ENCODE measurements around the gene SLC22A15.

SLC22A15 gene

DNA sequence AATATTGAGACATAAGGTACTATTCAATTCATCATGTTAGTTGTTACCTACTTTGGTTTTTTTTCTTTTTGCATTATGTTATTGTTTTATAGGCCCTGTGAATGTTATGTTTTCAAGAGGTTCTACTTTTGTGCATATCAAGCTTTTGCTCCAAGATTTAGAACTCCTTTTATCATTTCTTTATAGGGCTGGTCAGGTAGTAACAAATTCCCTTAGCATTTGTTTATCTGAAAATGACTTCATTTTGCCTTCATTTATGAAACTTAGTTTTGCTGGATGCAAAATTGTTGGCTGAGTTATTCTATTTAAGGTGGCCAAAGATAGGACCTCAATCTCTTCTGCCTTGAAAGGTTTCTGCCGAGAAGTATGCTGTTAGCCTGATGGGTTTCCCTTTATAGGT is 113.6 kb downstream of the SLC22A15 start:
- intact Hi-C loops (cut with DNase I): no loop called here
- DNase-seq: no peak

GRCh38 chr1:116091083-116091482 is 114.8 kb downstream of the SLC22A15 start:
- intact Hi-C loops (cut with DNase I): no loop called here

DNA sequence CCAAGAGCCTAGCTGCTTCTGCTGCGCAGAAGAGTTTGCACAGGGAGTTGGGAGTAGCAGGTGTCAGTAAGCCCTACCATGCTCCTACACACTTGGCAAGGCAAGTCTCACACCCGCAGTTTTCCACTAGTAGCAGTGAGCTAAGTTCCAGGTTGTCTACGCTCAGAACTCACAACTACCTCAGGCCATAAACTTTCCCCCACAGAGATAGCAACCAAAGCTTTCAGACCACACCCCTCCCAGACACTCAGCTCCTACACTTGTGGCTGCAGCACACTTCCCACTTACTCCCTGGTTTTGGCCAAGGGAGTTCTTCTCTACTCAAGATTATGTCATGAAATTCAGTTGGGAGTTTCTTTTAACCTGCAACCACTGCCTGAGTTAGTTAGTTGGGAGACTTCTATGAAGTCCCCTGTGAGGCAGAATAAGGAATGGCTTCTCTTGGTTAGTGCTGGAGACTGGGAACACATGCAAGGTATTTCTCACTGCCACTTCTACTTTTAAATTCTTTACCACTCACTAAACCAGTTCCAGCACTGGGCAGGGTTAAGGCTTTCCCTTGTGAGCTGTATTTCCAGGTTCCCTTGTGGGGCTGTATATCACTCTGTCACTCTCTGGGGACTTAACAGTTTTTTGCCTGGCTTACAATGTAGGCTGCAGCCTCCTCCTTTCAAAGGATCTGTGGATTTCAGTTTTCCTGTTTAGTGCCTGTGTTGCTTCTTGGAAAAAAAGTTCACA is 116.6 kb downstream of the SLC22A15 start:
- no peak for DNase-seq
- intact Hi-C loops (cut with DNase I): no loop called here

More at GRCh38 chr1:116091083-116091482, 114.8 kb downstream of the SLC22A15 start:
- no peak for DNase-seq

GRCh38 chr1:116095027-116095426 is 118.7 kb downstream of the SLC22A15 start:
- intact Hi-C loops (cut with DNase I): no loop called here
- no peak for DNase-seq

DNA sequence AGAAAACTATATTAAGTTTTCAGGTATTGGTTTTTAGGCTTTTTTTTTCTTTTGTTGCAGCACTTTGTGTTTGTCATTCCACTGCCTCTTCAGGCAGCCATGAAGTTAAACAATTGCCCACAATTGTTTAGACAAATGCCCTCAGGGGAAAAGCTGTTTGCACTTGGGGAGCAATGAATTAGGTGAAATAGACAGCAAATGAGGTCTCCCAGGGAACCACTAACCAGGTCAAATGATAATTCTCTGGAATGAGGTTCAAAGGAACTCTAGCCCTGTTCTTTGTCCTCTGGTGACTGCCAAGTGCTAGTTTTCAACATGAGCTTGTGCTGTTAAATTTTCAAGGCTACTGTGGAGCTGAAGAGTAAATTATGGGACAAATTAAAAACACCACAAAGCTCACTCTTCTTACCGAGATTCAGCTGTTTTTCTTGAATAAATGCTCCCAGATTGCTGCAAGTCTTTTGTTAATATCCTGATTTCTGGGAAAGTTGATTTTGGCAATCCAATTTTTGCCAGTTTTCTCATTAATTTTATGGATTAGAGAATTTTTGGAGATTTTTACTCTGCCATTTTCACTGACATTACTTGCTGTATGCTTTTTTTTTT is 119.8 kb downstream of the SLC22A15 start:
- intact Hi-C loops (cut with DNase I): no loop called here
- DNase-seq: no peak

DNA sequence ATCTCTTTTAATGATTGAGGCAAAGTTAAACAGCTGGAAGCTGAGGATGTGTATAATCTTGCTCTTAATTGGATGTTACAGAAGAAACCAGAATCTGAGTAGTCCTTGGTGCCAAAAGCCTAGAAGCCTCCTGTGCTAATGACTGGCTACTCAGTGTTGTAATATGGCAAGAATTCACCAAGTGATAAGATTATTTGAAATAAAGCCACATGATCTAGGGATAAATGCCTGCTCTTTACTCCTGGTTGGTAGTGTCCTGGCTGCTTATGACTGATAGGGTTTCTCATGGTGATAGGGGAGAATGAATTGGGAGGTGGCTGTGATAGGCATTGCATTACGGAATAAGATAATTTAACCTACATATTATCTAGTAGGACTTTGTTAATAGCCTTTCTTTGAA is 121.3 kb downstream of the SLC22A15 start:
- DNase-seq: no peak
- intact Hi-C loops (cut with DNase I): no loop called here

DNA sequence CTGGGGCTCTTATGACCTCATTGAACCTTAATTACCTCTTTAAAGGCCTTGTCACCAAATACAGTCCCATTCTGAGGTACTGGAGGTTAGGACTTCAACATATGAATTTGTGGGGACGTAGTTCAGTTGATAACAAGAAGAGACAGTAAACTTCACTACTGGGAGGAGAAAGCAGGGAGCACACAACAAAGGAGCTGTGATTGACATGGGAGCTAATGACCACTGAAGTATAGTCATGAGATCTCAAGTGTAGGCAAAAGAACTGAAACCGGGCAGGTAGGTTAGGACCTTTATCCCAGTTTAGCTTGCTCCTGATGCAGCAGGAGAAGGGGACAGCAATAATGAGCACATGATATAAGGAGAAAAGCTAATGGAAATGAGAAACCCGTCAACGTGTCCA is 123.1 kb downstream of the SLC22A15 start:
- DNase-seq: no peak
- intact Hi-C loops (cut with DNase I): no loop called here

GRCh38 chr1:116099919-116100318 is 123.6 kb downstream of the SLC22A15 start:
- intact Hi-C loops (cut with DNase I): no loop called here
- no peak for DNase-seq

GRCh38 chr1:116104667-116105066 is 128.4 kb downstream of the SLC22A15 start:
- intact Hi-C loops (cut with DNase I): no loop called here
- no peak for DNase-seq

DNA sequence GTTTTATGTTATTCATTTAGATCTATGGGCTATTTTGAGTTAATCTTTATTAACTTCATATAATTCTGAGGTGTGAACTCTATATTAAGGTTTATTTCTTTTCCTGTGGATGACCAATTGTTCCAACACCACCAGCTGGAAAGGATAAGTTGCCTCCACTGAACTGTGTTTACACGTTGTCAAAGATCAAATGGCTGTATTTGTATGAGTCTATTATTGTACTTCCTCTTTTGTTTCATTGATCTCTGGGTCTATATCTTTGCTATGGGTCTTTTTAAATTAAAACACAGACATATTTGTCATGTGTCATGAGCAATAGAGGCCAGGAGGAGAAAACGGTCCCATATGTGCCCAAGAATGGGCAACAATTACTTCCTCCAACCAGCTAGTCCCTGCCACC is 129.7 kb downstream of the SLC22A15 start:
- no peak for DNase-seq
- intact Hi-C loops (cut with DNase I): no loop called here

DNA sequence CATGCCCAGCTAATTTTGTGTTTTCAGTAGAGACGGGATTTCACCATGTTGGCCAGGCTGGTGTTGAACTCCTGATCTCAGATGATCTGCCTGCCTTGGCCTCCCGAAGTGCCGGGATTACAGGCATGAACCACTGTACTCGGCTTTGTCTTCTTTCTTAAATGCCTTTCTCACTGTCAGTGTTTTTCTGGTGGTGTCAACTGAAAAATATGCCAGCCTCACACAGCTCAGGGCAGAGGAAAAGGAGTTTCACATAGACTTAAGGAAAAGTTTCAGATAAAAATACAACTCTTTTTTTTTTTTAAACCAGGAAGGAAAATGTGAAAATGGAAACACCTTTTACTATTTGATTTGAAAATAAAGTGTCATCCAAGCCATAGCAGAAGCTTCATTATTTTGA is 130.3 kb downstream of the SLC22A15 start:
- DNase-seq: no peak
- intact Hi-C loops (cut with DNase I): no loop called here

DNA sequence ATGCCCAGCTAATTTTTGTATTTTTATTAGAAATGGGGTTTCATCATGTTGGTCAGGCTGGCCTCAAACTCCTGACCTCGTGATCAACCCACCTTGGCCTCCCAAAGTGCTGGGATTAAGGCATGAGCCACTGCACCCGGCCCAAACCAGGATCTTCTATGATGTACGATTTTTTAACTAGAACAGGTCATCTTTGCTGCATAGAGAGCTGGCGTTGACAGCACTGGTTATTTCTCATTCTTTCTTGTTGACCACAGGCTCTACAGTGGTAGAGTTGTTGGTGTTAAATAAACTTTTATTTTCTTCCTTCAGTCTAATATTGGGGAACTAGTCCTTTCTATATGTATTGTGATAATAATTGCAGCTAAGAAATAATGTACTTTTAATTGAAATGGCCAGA is 131.1 kb downstream of the SLC22A15 start:
- DNase-seq: no peak
- intact Hi-C loops (cut with DNase I): no loop called here

DNA sequence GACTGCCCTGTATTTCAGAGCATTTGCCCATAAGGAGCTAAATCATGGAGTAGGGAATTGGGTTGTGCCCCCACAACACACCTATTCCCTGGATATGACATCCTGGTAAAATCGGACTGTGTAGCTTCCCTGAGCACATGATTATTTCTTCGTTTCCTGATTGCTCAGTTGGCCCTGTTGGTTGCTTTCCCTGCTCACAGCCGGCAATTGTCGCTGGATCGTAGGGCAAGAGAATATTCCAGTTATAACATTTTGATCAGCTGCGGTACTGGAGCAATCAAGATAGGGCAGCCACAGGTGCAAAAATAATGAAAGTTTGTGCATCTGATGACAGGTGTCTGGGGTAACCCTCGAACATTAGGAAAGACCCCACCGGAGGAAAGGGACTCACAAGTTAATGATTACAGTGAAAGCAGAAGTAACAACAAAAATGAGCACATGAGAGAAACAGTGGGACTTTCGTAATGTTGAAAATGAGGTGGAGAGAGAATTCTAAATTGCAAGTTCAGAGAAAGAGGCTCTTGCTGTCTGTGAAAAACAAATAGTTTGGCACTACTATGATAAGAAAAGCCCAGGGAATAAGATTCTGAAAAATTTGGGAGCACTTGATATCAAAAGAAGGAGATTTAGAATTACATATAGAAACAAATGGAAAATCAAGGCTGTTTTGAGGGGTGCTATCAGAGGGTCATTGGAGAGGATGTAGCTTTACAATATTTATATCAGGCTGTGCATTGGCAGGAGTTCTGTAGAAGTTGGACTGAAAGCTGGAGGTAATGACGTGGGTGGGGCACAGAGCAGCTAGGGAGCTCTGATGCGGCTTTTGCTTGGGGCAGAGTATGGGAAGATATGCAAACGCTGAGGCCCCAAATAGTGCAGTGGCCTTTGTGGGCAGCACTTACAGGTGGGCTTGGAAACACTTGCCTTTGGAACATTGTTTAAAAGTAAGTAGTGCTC is 134.5 kb downstream of the SLC22A15 start, which contains the start of gene MAB21L3:
MAB21L3 (plus strand) TSS at position 833 of the 957 bp plus-strand sequence. CDS start 1,217 bp downstream, outside the sequence.
- peak in 3 of 42 donors; percentile 2 to 15 (median 8) for DNase-seq
- intact Hi-C loops (cut with DNase I): no loop called here

GRCh38 chr1:116111524-116112021 is 135.3 kb downstream of the SLC22A15 start:
- intact Hi-C loops (cut with DNase I): no loop called here
- DNase-seq: no peak

DNA sequence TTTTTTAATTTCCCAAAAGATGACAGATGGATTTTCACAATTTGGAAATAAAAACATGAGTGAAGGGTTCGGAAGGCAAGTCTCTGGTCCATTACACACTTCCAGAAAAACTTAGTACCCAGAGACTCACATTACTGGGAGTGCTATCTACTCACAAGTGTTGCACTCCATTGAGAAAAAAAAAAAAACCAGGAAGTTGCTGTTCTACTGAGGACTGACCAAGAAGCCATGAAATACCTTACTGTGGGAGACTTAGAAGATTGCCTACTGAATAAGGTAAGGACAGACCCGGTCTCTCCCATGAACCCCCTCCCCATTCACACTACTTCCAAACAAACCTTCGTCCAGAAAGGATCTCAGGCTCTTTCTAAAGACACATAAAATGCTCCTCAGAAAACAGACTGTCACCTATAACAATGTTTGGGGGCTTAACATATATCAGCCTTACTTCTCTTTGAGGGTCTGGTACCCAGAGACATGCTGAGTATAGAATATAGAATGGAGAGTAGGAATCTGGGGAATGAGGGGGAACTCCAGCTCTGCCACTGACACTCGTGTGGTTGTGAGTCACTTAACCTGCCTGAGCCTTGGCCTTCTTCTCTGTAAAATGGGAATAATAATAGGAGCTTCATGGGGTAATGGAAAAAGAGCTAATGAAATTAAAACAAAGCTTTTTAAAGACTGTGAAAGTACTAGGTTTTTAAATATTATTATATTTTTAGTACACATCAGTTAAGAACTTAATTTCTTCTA is 136.3 kb downstream of the SLC22A15 start:
- no peak for DNase-seq
- intact Hi-C loops (cut with DNase I): no loop called here

- no peak for DNase-seq
- intact Hi-C loops (cut with DNase I): no loop called here
These were observed 137.3 kb downstream of the SLC22A15 start for GRCh38 chr1:116113615-116114014.

DNA sequence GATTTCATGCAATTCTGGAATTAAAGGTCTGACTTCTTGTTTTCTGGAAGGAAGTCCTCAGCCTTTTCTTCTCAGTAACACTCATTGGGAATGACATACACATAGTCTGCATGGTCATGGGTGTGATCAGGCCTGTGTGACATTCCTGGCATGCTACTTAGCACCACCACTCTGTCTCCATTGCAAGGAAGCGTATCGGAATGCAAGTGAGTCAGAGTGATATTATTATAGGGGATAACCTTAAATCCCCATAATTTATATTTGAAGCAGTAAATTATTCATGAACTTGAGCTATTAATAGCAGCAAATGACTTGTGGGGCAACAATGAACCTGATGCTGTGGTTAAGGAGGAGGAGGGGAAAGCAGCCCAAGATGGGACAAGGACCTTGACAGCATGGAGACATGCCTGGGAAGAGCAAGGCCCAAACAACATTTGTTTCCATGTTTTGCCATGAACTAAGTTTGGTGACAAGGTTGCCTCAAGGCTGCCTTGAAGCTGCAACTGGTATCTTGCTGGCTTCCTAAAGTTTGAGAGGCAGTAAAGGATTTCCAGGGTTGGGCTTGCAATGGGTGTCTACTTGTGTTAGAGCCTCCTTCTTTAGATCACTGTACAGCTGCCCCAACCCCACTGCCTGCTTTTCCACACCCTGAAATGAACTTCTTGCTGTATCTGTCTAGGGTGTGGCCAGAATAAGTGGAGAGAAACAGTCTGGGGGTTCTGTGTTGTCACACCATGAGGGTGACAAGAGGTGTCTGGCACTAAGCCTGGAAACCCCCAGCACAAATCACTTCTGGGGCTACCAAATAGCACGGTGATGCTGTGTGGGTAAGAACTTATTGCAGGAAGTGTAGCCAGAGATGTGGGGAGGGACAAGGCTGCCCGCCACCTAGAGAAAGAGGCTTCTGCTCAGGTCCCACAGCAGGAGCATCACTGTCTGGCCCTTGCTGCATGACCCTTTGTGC is 139.4 kb downstream of the SLC22A15 start:
- intact Hi-C loops (cut with DNase I): no loop called here

DNA sequence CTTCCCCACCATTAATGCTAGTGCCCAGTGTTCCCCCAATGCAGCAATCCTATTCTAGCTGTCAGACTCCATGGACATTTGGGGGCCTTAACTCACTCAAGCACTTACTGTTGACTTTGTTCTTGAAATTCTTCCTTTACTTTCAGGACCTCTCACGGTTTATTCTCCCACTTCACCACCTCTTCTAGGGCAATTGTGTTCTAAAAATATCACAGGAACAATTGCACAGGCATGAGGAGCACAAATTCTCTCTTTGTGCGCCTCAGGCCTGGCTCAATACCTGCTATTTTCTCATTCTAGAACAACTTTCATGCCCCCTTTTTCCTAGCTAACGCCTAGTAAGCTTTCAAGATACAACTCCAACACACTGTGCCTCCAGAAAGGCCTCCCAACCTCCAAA is 142.2 kb downstream of the SLC22A15 start:
- intact Hi-C loops (cut with DNase I): no loop called here
- no peak for DNase-seq

More for the DNA sequence above, 139.4 kb downstream of the SLC22A15 start:
- no peak for DNase-seq

All from head of caudate nucleus (tissue), 42 donors.